Measurements from ENCODE around the gene CALN1.

CALN1 gene

GRCh38 chr7:72321637-72322036 lies 90.5 kb downstream of the CALN1 start:
- DNase-seq (ENCODE audit: low read depth): no peak
- no peak for TF ChIP-seq CTCF (conservative IDR thresholded peaks at IDR 0.05; ENCODE audit: control insufficient read depth, insufficient read depth, low read depth, low read length)
- H3K4me3 ChIP-seq (ENCODE audit: control insufficient read depth, low read depth, low read length): no peak overlapping the region

GRCh38 chr7:72321081-72321480 lies 91.1 kb downstream of the CALN1 start:
- DNase-seq (ENCODE audit: low read depth): no peak
- no peak overlapping the region for H3K4me3 ChIP-seq (ENCODE audit: control insufficient read depth, low read depth, low read length)
- TF ChIP-seq CTCF (conservative IDR thresholded peaks at IDR 0.05; ENCODE audit: control insufficient read depth, insufficient read depth, low read depth, low read length): no peak

GRCh38 chr7:72317341-72317740 lies 94.8 kb downstream of the CALN1 start:
- no peak overlapping the region for H3K4me3 ChIP-seq (ENCODE audit: control insufficient read depth, low read depth, low read length)
- no peak for DNase-seq (ENCODE audit: low read depth)
- no peak for TF ChIP-seq CTCF (conservative IDR thresholded peaks at IDR 0.05; ENCODE audit: control insufficient read depth, insufficient read depth, low read depth, low read length)

GRCh38 chr7:72316148-72316547 lies 96.0 kb downstream of the CALN1 start:
- TF ChIP-seq CTCF (conservative IDR thresholded peaks at IDR 0.05; ENCODE audit: control insufficient read depth, insufficient read depth, low read depth, low read length): no peak
- no peak overlapping the region for H3K4me3 ChIP-seq (ENCODE audit: control insufficient read depth, low read depth, low read length)
- DNase-seq (ENCODE audit: low read depth): no peak

GRCh38 chr7:72313906-72314305 lies 98.2 kb downstream of the CALN1 start:
- no peak for TF ChIP-seq CTCF (conservative IDR thresholded peaks at IDR 0.05; ENCODE audit: control insufficient read depth, insufficient read depth, low read depth, low read length)
- H3K4me3 ChIP-seq (ENCODE audit: control insufficient read depth, low read depth, low read length): no peak overlapping the region
- DNase-seq (ENCODE audit: low read depth): no peak

GRCh38 chr7:72310301-72310700 lies 101.8 kb downstream of the CALN1 start:
- DNase-seq (ENCODE audit: low read depth): no peak
- no peak for TF ChIP-seq CTCF (conservative IDR thresholded peaks at IDR 0.05; ENCODE audit: control insufficient read depth, insufficient read depth, low read depth, low read length)
- H3K4me3 ChIP-seq (ENCODE audit: control insufficient read depth, low read depth, low read length): no peak overlapping the region

GRCh38 chr7:72309476-72309875 lies 102.7 kb downstream of the CALN1 start:
- no peak for DNase-seq (ENCODE audit: low read depth)
- H3K4me3 ChIP-seq (ENCODE audit: control insufficient read depth, low read depth, low read length): no peak overlapping the region
- TF ChIP-seq CTCF (conservative IDR thresholded peaks at IDR 0.05; ENCODE audit: control insufficient read depth, insufficient read depth, low read depth, low read length): no peak
